ENCODE measurements around the gene MFSD2A. TPM values are rescaled to one million over a fixed set of nuclear protein-coding genes. Genes with fewer than 3 reads are reported as not detected.
A peak's percentile ranks its signal among the peaks of the same experiment; 100 is the strongest.

MFSD2A gene
- total and polyA plus RNA-seq, 9 of the 15 experiments (the other 6 are each of a cell fraction or from before 2014, with no cell fraction given), result 0.06 to 0.40 (median 0.15) TPM; not detected in 4

DNA sequence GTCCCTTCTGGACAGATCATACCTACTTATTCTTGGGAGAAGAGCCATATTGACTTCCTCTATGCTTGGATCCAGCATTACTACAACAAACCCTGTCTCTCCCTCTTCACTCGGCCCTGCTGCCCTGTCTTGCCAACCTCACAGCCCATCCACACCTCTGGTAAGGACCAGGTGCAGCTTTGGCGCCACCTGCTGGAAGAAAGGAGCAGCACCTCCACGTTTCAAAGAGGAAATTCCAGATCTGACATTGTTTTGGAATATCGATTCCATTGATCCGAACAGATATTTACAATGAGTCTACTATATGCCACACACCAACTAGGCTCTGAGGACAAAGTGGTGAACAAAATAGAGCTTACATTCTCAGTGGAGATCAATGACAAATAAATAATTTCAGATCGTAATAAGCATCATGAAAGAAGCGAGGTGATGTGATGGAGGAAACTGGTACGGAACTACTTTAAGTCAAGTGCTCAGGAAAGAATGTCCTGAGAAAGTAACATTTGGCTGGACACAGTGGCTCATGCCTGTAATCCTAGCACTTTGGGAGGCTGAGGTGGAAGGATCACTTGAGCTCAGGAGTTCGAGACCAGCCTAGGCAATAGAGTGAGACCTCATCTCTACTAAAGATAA lies 18.7 kb downstream of the MFSD2A start (continued):
- TF ChIP-seq HMGN3 (IDR thresholded peaks at IDR 0.05; ENCODE audit: borderline replicate concordance, extremely low read depth, insufficient read length, low read depth, low read length) (no peak), CSDE1 (IDR thresholded peaks at IDR 0.05) (no peak), DDX20 (tag; IDR thresholded peaks at IDR 0.05; ENCODE audit: low read depth) (no peak), MTA1 (IDR thresholded peaks at IDR 0.05; ENCODE audit: borderline replicate concordance) (no peak), KDM1A (IDR thresholded peaks at IDR 0.05) (no peak), ZNF311 (CRISPR knock-in tag; IDR thresholded peaks at IDR 0.05) (no peak), TBL1XR1 (IDR thresholded peaks at IDR 0.05; ENCODE audit: low read length in 2 of 2) (no peak), YBX1 (IDR thresholded peaks at IDR 0.05) (no peak), MAFF (IDR thresholded peaks at IDR 0.05; ENCODE audit: low read length) (no peak), ZNF583 (CRISPR knock-in tag; IDR thresholded peaks at IDR 0.05) (no peak), ZFP1 (CRISPR knock-in tag; IDR thresholded peaks at IDR 0.05) (no peak), RFX5 (IDR thresholded peaks at IDR 0.05; ENCODE audit: low read depth, low read length) (no peak), RAD21 (CRISPR knock-in tag; conservative IDR thresholded peaks at IDR 0.05 in 1 of 2, IDR thresholded peaks at IDR 0.05 in 1 of 2) (peak; percentile 97 to 99), ZNF76 (CRISPR knock-in tag; IDR thresholded peaks at IDR 0.05; ENCODE audit: borderline replicate concordance) (no peak), MAZ (CRISPR knock-in tag; conservative IDR thresholded peaks at IDR 0.05 in 1 of 2, IDR thresholded peaks at IDR 0.05 in 1 of 2) (0 out of 4 replicates have a peak, but pooled peaks of 1 of the 2 experiments have one; percentile 21), U2AF2 (optimal IDR thresholded peaks at IDR 0.05; ENCODE audit: low read depth, low read length) (no peak), TBP (optimal IDR thresholded peaks at IDR 0.05; ENCODE audit: low read depth, low read length) (peak; percentile 33), ETV6 (IDR thresholded peaks at IDR 0.05; ENCODE audit: borderline replicate concordance in 1 of 2, low read depth in 2 of 2, low read length in 1 of 2) (0 out of 4 replicates have a peak, but pooled peaks of 1 of the 2 experiments have one; percentile 42), ETV6 (CRISPR knock-in tag; IDR thresholded peaks at IDR 0.05; ENCODE audit: borderline replicate concordance) (no peak), FOXJ2 (tag; IDR thresholded peaks at IDR 0.05) (no peak), RBM14 (IDR thresholded peaks at IDR 0.05; ENCODE audit: borderline replicate concordance, insufficient read depth, low read depth, low read length) (no peak)
- TF ChIP-seq, protein P1, sequence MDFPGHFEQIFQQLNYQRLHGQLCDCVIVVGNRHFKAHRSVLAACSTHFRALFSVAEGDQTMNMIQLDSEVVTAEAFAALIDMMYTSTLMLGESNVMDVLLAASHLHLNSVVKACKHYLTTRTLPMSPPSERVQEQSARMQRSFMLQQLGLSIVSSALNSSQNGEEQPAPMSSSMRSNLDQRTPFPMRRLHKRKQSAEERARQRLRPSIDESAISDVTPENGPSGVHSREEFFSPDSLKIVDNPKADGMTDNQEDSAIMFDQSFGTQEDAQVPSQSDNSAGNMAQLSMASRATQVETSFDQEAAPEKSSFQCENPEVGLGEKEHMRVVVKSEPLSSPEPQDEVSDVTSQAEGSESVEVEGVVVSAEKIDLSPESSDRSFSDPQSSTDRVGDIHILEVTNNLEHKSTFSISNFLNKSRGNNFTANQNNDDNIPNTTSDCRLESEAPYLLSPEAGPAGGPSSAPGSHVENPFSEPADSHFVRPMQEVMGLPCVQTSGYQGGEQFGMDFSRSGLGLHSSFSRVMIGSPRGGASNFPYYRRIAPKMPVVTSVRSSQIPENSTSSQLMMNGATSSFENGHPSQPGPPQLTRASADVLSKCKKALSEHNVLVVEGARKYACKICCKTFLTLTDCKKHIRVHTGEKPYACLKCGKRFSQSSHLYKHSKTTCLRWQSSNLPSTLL (IDR thresholded peaks at IDR 0.05), result no peak
- TF ChIP-seq, protein P2, sequence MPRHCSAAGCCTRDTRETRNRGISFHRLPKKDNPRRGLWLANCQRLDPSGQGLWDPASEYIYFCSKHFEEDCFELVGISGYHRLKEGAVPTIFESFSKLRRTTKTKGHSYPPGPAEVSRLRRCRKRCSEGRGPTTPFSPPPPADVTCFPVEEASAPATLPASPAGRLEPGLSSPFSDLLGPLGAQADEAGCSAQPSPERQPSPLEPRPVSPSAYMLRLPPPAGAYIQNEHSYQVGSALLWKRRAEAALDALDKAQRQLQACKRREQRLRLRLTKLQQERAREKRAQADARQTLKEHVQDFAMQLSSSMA (CRISPR knock-in tag; IDR thresholded peaks at IDR 0.05), result no peak
- TF ChIP-seq, protein P3, sequence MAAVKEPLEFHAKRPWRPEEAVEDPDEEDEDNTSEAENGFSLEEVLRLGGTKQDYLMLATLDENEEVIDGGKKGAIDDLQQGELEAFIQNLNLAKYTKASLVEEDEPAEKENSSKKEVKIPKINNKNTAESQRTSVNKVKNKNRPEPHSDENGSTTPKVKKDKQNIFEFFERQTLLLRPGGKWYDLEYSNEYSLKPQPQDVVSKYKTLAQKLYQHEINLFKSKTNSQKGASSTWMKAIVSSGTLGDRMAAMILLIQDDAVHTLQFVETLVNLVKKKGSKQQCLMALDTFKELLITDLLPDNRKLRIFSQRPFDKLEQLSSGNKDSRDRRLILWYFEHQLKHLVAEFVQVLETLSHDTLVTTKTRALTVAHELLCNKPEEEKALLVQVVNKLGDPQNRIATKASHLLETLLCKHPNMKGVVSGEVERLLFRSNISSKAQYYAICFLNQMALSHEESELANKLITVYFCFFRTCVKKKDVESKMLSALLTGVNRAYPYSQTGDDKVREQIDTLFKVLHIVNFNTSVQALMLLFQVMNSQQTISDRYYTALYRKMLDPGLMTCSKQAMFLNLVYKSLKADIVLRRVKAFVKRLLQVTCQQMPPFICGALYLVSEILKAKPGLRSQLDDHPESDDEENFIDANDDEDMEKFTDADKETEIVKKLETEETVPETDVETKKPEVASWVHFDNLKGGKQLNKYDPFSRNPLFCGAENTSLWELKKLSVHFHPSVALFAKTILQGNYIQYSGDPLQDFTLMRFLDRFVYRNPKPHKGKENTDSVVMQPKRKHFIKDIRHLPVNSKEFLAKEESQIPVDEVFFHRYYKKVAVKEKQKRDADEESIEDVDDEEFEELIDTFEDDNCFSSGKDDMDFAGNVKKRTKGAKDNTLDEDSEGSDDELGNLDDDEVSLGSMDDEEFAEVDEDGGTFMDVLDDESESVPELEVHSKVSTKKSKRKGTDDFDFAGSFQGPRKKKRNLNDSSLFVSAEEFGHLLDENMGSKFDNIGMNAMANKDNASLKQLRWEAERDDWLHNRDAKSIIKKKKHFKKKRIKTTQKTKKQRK (IDR thresholded peaks at IDR 0.05; ENCODE audit: borderline replicate concordance, low read depth, low read length), result no peak

Measured in K562 (cell line).